K562 (cell line): ENCODE results near the gene EMILIN1. TPM values are rescaled to one million over a fixed set of nuclear protein-coding genes. Genes with fewer than 3 reads are reported as not detected.

Source experiments
- ATF7 ChIP-seq: fragments of 450-650 bp; IDR thresholded peaks from 2 replicates; pipeline ENCODE4 v1.7.1; 2014; ENCODE audit warnings: mild to moderate bottlenecking, moderate library complexity
- CBFB ChIP-seq: sonication (generic); formaldehyde crosslinking; IDR thresholded peaks from 2 replicates; pipeline ENCODE4 v1.4.0; 2020; ENCODE audit warnings: mild to moderate bottlenecking, missing genetic modification reagents
- GATAD2A ChIP-seq: fragments of 450-650 bp; IDR thresholded peaks from 2 replicates; pipeline ENCODE4 v1.6.1; 2017
- HDAC1 ChIP-seq, 2 experiments: fragments of 450-650 bp; IDR thresholded peaks; 2 replicates each; pipeline ENCODE4 v1.6.1; 2016 to 2017; ENCODE audit warnings: inconsistent platforms in 1 of 2, mild to moderate bottlenecking in 1 of 2, moderate library complexity in 1 of 2
- HDAC3 ChIP-seq: fragments of 450-650 bp; IDR thresholded peaks from 2 replicates; pipeline ENCODE4 v1.6.1; 2018; ENCODE audit warnings: borderline replicate concordance, mild to moderate bottlenecking, moderate library complexity; ENCODE audit not compliant: partially characterized antibody
- SETDB1 ChIP-seq: IDR thresholded peaks from one replicate; pipeline ENCODE4 v1.6.1; 2012; ENCODE audit warnings: low read length, control low read depth, inconsistent platforms
- ZEB2 ChIP-seq: fragments of 450-650 bp; IDR thresholded peaks from 2 replicates; pipeline ENCODE4 v1.6.1; 2016
- ZFX ChIP-seq: sonication (generic); formaldehyde crosslinking; IDR thresholded peaks from 2 replicates; pipeline ENCODE4 v1.8.0; 2022; ENCODE audit warnings: mild to moderate bottlenecking, missing genetic modification reagents, moderate library complexity
- ZNF354B ChIP-seq: fragments of 250-450 bp; sonication (Bioruptor Pico); IDR thresholded peaks from 2 replicates; pipeline ENCODE4 v1.4.0; 2020
- ZNF584 ChIP-seq: fragments of 200-800 bp; sonication (Bioruptor generic); IDR thresholded peaks from 2 replicates; pipeline ENCODE4 v1.6.1; 2016; ENCODE audit warnings: low read depth, mild to moderate bottlenecking, missing genetic modification characterization, missing compliant biosample characterization
- polyA plus RNA-seq, 8 experiments: library from polyadenylated mRNA; depleted of rRNA in 4 of 8; stranded (reverse) in 5 of 8; unstranded in 3 of 8; fragments of >200 nt; fragmentation: Nextera tagmentation in 2 of 8; fragmentation: Illumina TruSeq in 1 of 8; extraction: Ambion mirVana in 2 of 8; extraction: Trizol in 1 of 8; gene quantifications; 2 replicates each; pipeline versions ENCODE4 v1.2.1 to v1.2.3, GENCODE V29; 2011 to 2014; ENCODE audit warnings: inconsistent platforms in 1 of 8, missing spikeins in 1 of 8
- total RNA-seq, 7 experiments: library from RNA; depleted of rRNA in 6 of 7; stranded (reverse); fragments of >200 nt in 6 of 7; fragmentation: Illumina TruSeq in 2 of 7; extraction: Trizol in 2 of 7; gene quantifications; 2 replicates each; pipeline versions ENCODE4 v1.2.1 to v1.2.3, GENCODE V29; 2011 to 2021; ENCODE audit warnings: low replicate concordance in 1 of 7
- TF ChIP-seq, protein P1 (sequence below): fragments of 150-350 bp; conservative IDR thresholded peaks from 2 replicates; pipeline ENCODE4 v1.6.1; 2014; ENCODE audit warnings: low read length
- TF ChIP-seq, protein P2 (sequence below): fragments of 250-450 bp; sonication (Bioruptor Pico); IDR thresholded peaks from 2 replicates; pipeline ENCODE4 v1.8.0; 2021; ENCODE audit warnings: mild to moderate bottlenecking, moderate library complexity
- TF ChIP-seq, protein P3 (sequence below): fragments of 450-650 bp; formaldehyde crosslinking; IDR thresholded peaks from 2 replicates; pipeline ENCODE4 v1.4.0; 2022; ENCODE audit warnings: missing genetic modification characterization
- TF ChIP-seq, protein P4 (sequence below): fragments of 250-450 bp; sonication (Bioruptor Pico); IDR thresholded peaks from 2 replicates; pipeline ENCODE4 v1.4.0; 2020; ENCODE audit warnings: mild to moderate bottlenecking
- TF ChIP-seq, protein P5 (sequence below): fragments of 250-450 bp; sonication (Bioruptor Pico); IDR thresholded peaks from 2 replicates; pipeline ENCODE4 v1.5.0; 2021
- TF ChIP-seq, protein P6 (sequence below): fragments of 450-650 bp; IDR thresholded peaks from 2 replicates; pipeline ENCODE4 v1.6.1; 2016; ENCODE audit warnings: borderline replicate concordance

EMILIN1 gene
- total and polyA plus RNA-seq, 9 of the 15 experiments (the other 6 are each of a cell fraction or from before 2014, with no cell fraction given) = 0.04 to 2.7 (median 0.54) TPM; not detected in 2

DNA sequence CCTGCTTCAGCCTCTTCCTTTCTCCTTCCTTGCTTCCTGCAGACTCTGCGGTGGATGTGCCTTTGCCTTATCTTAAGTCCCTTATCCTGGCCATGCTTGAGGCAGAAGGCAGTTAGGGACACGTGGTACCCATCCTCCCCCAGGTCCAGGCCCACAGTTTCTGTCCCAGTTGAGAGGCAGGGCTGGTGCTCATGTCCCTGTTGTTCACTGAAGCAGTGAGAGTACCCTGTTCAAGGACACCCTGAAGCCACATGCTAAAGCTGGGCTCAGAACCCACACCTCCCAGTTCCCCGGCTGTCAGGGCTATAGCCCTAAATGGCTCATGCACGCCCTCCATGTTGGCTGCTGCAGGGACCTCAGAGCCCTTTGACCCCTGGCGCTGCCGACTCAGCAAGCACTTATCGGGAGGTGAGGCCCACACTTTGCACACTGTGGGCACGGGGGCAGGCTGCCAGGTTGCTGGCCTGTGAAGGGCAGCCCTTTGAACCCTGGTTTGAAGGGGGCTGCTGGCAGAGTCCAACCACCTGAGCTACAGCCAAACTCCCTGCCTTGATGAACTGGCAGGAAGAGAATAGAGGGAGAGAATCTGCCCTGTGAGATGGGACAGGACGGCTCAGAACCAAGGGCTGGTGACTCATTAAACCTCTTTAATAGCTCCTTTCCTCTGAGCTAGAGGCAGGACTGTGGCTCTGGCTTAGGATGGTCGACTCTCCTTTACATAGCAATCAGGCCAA is 14.4 kb downstream of the EMILIN1 start (continued):
- TF ChIP-seq, protein P1, sequence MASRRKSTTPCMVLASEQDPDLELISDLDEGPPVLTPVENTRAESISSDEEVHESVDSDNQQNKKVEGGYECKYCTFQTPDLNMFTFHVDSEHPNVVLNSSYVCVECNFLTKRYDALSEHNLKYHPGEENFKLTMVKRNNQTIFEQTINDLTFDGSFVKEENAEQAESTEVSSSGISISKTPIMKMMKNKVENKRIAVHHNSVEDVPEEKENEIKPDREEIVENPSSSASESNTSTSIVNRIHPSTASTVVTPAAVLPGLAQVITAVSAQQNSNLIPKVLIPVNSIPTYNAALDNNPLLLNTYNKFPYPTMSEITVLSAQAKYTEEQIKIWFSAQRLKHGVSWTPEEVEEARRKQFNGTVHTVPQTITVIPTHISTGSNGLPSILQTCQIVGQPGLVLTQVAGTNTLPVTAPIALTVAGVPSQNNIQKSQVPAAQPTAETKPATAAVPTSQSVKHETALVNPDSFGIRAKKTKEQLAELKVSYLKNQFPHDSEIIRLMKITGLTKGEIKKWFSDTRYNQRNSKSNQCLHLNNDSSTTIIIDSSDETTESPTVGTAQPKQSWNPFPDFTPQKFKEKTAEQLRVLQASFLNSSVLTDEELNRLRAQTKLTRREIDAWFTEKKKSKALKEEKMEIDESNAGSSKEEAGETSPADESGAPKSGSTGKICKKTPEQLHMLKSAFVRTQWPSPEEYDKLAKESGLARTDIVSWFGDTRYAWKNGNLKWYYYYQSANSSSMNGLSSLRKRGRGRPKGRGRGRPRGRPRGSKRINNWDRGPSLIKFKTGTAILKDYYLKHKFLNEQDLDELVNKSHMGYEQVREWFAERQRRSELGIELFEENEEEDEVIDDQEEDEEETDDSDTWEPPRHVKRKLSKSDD = no peak
- TF ChIP-seq, protein P2, sequence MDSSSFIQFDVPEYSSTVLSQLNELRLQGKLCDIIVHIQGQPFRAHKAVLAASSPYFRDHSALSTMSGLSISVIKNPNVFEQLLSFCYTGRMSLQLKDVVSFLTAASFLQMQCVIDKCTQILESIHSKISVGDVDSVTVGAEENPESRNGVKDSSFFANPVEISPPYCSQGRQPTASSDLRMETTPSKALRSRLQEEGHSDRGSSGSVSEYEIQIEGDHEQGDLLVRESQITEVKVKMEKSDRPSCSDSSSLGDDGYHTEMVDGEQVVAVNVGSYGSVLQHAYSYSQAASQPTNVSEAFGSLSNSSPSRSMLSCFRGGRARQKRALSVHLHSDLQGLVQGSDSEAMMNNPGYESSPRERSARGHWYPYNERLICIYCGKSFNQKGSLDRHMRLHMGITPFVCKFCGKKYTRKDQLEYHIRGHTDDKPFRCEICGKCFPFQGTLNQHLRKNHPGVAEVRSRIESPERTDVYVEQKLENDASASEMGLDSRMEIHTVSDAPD (CRISPR knock-in tag) = no peak
- TF ChIP-seq, protein P3, sequence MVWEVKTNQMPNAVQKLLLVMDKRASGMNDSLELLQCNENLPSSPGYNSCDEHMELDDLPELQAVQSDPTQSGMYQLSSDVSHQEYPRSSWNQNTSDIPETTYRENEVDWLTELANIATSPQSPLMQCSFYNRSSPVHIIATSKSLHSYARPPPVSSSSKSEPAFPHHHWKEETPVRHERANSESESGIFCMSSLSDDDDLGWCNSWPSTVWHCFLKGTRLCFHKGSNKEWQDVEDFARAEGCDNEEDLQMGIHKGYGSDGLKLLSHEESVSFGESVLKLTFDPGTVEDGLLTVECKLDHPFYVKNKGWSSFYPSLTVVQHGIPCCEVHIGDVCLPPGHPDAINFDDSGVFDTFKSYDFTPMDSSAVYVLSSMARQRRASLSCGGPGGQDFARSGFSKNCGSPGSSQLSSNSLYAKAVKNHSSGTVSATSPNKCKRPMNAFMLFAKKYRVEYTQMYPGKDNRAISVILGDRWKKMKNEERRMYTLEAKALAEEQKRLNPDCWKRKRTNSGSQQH = peak; percentile 65; the same call in 1 of the 2 replicates
- TF ChIP-seq HDAC3 (no peak), SETDB1 (no peak), ZNF354B (CRISPR knock-in tag) (no peak), CBFB (CRISPR knock-in tag) (0 out of 2 replicates have a peak, but pooled peaks have one; percentile 39), ZEB2 (0 out of 2 replicates have a peak, but pooled peaks have one; percentile 38), ZNF584 (CRISPR knock-in tag) (peak; percentile 78; the same call in 1 of the 2 replicates), HDAC1 (IDR thresholded peaks at IDR 0.05) (peak in 1 of 2 experiments; percentile 86; a peak in 1 of 4 replicates), GATAD2A (peak; percentile 75), ATF7 (peak; percentile 28; the same call in 1 of the 2 replicates), ZFX (CRISPR knock-in tag) (peak; percentile 22; the same call in 1 of the 2 replicates)
- TF ChIP-seq, protein P4, sequence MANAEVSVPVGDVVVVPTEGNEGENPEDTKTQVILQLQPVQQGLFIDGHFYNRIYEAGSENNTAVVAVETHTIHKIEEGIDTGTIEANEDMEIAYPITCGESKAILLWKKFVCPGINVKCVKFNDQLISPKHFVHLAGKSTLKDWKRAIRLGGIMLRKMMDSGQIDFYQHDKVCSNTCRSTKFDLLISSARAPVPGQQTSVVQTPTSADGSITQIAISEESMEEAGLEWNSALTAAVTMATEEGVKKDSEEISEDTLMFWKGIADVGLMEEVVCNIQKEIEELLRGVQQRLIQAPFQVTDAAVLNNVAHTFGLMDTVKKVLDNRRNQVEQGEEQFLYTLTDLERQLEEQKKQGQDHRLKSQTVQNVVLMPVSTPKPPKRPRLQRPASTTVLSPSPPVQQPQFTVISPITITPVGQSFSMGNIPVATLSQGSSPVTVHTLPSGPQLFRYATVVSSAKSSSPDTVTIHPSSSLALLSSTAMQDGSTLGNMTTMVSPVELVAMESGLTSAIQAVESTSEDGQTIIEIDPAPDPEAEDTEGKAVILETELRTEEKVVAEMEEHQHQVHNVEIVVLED = peak; percentile 34; the same call in 1 of the 2 replicates
- TF ChIP-seq, protein P5, sequence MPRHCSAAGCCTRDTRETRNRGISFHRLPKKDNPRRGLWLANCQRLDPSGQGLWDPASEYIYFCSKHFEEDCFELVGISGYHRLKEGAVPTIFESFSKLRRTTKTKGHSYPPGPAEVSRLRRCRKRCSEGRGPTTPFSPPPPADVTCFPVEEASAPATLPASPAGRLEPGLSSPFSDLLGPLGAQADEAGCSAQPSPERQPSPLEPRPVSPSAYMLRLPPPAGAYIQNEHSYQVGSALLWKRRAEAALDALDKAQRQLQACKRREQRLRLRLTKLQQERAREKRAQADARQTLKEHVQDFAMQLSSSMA (CRISPR knock-in tag) = no peak
- TF ChIP-seq, protein P6, sequence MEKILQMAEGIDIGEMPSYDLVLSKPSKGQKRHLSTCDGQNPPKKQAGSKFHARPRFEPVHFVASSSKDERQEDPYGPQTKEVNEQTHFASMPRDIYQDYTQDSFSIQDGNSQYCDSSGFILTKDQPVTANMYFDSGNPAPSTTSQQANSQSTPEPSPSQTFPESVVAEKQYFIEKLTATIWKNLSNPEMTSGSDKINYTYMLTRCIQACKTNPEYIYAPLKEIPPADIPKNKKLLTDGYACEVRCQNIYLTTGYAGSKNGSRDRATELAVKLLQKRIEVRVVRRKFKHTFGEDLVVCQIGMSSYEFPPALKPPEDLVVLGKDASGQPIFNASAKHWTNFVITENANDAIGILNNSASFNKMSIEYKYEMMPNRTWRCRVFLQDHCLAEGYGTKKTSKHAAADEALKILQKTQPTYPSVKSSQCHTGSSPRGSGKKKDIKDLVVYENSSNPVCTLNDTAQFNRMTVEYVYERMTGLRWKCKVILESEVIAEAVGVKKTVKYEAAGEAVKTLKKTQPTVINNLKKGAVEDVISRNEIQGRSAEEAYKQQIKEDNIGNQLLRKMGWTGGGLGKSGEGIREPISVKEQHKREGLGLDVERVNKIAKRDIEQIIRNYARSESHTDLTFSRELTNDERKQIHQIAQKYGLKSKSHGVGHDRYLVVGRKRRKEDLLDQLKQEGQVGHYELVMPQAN = no peak
